Activated CD8-positive, alpha-beta T cell treated with anti-CD3 and anti-CD28 coated beads for 36 hours (primary cell): Measurements from ENCODE around the gene SHROOM3. TPM values are rescaled to one million over a fixed set of nuclear protein-coding genes. Genes with fewer than 3 reads are reported as not detected.

Experiments
- ATAC-seq: fragments of 200-7000 bp; cut with Tn5 transposase; one replicate; pipeline ENCODE4 v1.10.0; 2021; ENCODE audit warnings: mild to moderate bottlenecking, moderate library complexity
- CTCF ChIA-PET: fragments of 350-600 bp; sonication (Branson Sonifier 250); formaldehyde crosslinking; loops from one replicate; lab custom pipeline; 2021; ENCODE audit warnings: antibody characterized with exemption; lab: Charles Lee
- POLR2A ChIA-PET: fragments of 350-600 bp; sonication (Branson Sonifier 250); formaldehyde crosslinking; loops from one replicate; lab custom pipeline; 2021; ENCODE audit warnings: antibody characterized with exemption; lab: Charles Lee
- DNase-seq: peaks from one replicate; pipeline ENCODE4 v3.0.0-alpha.2; 2020
- H3K27ac Mint-ChIP-seq: one replicate; pipeline ENCODE4 v1.8.0; 2021; ENCODE audit warnings: mild to moderate bottlenecking, mixed read lengths
- H3K27me3 Mint-ChIP-seq: one replicate; pipeline ENCODE4 v1.8.0; 2021; ENCODE audit warnings: mixed read lengths
- H3K36me3 Mint-ChIP-seq: one replicate; pipeline ENCODE4 v1.8.0; 2021; ENCODE audit warnings: low read depth, mixed read lengths
- H3K4me1 Mint-ChIP-seq: one replicate; pipeline ENCODE4 v1.8.0; 2021; ENCODE audit warnings: low read depth, mixed read lengths
- H3K4me3 Mint-ChIP-seq: one replicate; pipeline ENCODE4 v1.8.0; 2021; ENCODE audit warnings: mild to moderate bottlenecking, moderate library complexity, mixed read lengths
- H3K9me3 Mint-ChIP-seq: one replicate; pipeline ENCODE4 v1.8.0; 2021; ENCODE audit warnings: mixed read lengths
- CTCF ChIP-seq: fragments of 200-600 bp; IDR thresholded peaks from one replicate; pipeline ENCODE4 v1.8.0; 2022; ENCODE audit warnings: antibody characterized with exemption, mild to moderate bottlenecking
- intact Hi-C: fragments of 100-400 bp; cut with micrococcal nuclease; formaldehyde crosslinking; loops from one replicate; pipeline ENCODE4 v1.10.0; 2022
- total RNA-seq, 2 experiments: library from RNA; stranded (reverse); gene quantifications; one replicate each; pipeline ENCODE4 v1.2.3, GENCODE V29; 2021

Gene SHROOM3
- total RNA-seq, 2 experiments from 2014 or later, result not detected

GRCh38 chr4:76536373-76536689 lies 101.3 kb downstream of the SHROOM3 start:
- no peaks in the 10 kb centered on the region for H3K36me3 Mint-ChIP-seq
- no peak overlapping the region for H3K4me3 Mint-ChIP-seq
- CTCF ChIA-PET, result no interaction called here
- H3K9me3 Mint-ChIP-seq, result no peaks in the 10 kb centered on the region
- intact Hi-C loops, result no loop called here
- H3K27ac Mint-ChIP-seq, result no peak overlapping the region
- no peak for TF ChIP-seq CTCF
- ATAC-seq (no peak), DNase-seq (no peak)
- POLR2A ChIA-PET, result no interaction called here
- peaks cover 1% of the 10 kb centered on the region for H3K27me3 Mint-ChIP-seq
- no peaks in the 10 kb centered on the region for H3K4me1 Mint-ChIP-seq

- no peak for TF ChIP-seq CTCF
- intact Hi-C loops, result no loop called here
- no peaks in the 10 kb centered on the region for H3K4me1 Mint-ChIP-seq
- H3K27ac Mint-ChIP-seq, result no peak overlapping the region
- POLR2A ChIA-PET, result no interaction called here
- ATAC-seq, result no peak
- H3K27me3 Mint-ChIP-seq, result no peaks in the 10 kb centered on the region
- H3K36me3 Mint-ChIP-seq, result no peaks in the 10 kb centered on the region
- no peak overlapping the region for H3K4me3 Mint-ChIP-seq
- no peak for DNase-seq
- CTCF ChIA-PET, result no interaction called here
- H3K9me3 Mint-ChIP-seq, result no peaks in the 10 kb centered on the region
Measured at GRCh38 chr4:76538296-76538695, 103.3 kb downstream of the SHROOM3 start.

GRCh38 chr4:76539979-76540378 lies 105.0 kb downstream of the SHROOM3 start:
- no peak for DNase-seq
- no peak for ATAC-seq
- ChIA-PET POLR2A (interaction anchor here (1.0 kb wide), 1 partner anchor 239 kb away, joined by 3 read pairs; no protein-coding TSS in a partner anchor), CTCF (no interaction called here)
- no peak for TF ChIP-seq CTCF
- Mint-ChIP-seq H3K36me3 (no peaks in the 10 kb centered on the region), H3K4me3 (no peak overlapping the region), H3K27me3 (no peaks in the 10 kb centered on the region), H3K9me3 (no peaks in the 10 kb centered on the region), H3K27ac (no peak overlapping the region), H3K4me1 (peaks cover 4% of the 10 kb centered on the region)
- intact Hi-C loops, result no loop called here

GRCh38 chr4:76540486-76540885 lies 105.5 kb downstream of the SHROOM3 start:
- no peaks in the 10 kb centered on the region for H3K36me3 Mint-ChIP-seq
- TF ChIP-seq CTCF, result no peak
- ATAC-seq (no peak), DNase-seq (no peak)
- intact Hi-C loops, result no loop called here
- peaks cover 9% of the 10 kb centered on the region for H3K4me1 Mint-ChIP-seq
- no peaks in the 10 kb centered on the region for H3K27me3 Mint-ChIP-seq
- H3K9me3 Mint-ChIP-seq, result no peaks in the 10 kb centered on the region
- ChIA-PET POLR2A (interaction anchor here (1.0 kb wide), 1 partner anchor 239 kb away, joined by 3 read pairs; no protein-coding TSS in a partner anchor), CTCF (no interaction called here)
- no peak overlapping the region for H3K27ac Mint-ChIP-seq
- H3K4me3 Mint-ChIP-seq, result no peak overlapping the region

GRCh38 chr4:76543378-76543777 lies 108.3 kb downstream of the SHROOM3 start:
- Mint-ChIP-seq H3K36me3 (no peaks in the 10 kb centered on the region), H3K4me3 (no peak overlapping the region), H3K9me3 (no peaks in the 10 kb centered on the region), H3K4me1 (peaks cover 12% of the 10 kb centered on the region), H3K27ac (no peak overlapping the region), H3K27me3 (peaks cover 4% of the 10 kb centered on the region)
- intact Hi-C loops, result no loop called here
- POLR2A ChIA-PET, result no interaction called here
- TF ChIP-seq CTCF, result no peak
- no peak for DNase-seq
- CTCF ChIA-PET, result no interaction called here
- ATAC-seq, result no peak
